Liver (tissue), 3 donors: ENCODE data around the gene TESMIN.

ENCODE experiments used
- GABPA ChIP-seq, 2 donors: IDR thresholded peaks in 1 of 2; conservative IDR thresholded peaks in 1 of 2; 2 replicates each; pipeline ENCODE4 v1.6.1; 2016; ENCODE audit warnings: antibody characterized with exemption in 2 of 2, mild to moderate bottlenecking in 1 of 2, moderate library complexity in 1 of 2
- RAD21 ChIP-seq, 2 donors: IDR thresholded peaks; 2 replicates each; pipeline ENCODE4 v1.6.1; 2016; ENCODE audit warnings: antibody characterized with exemption in 2 of 2, mild to moderate bottlenecking in 2 of 2
- TAF1 ChIP-seq: conservative IDR thresholded peaks from 2 replicates; pipeline ENCODE4 v1.6.1; 2016; ENCODE audit warnings: antibody characterized with exemption, mild to moderate bottlenecking
- TF ChIP-seq, protein P1 (sequence below): fragments of 150-350 bp; IDR thresholded peaks from 2 replicates; pipeline ENCODE4 v1.5.1; 2017; ENCODE audit warnings: improper control_type of control experiment, low read depth, low read length; ENCODE audit not compliant: missing input control
- TF ChIP-seq, protein P2 (sequence below): IDR thresholded peaks from 2 replicates; pipeline ENCODE4 v1.6.1; 2016; ENCODE audit warnings: antibody characterized with exemption
- donor health status: healthy.
- donor health status: healthy.

- TF ChIP-seq, protein P1, sequence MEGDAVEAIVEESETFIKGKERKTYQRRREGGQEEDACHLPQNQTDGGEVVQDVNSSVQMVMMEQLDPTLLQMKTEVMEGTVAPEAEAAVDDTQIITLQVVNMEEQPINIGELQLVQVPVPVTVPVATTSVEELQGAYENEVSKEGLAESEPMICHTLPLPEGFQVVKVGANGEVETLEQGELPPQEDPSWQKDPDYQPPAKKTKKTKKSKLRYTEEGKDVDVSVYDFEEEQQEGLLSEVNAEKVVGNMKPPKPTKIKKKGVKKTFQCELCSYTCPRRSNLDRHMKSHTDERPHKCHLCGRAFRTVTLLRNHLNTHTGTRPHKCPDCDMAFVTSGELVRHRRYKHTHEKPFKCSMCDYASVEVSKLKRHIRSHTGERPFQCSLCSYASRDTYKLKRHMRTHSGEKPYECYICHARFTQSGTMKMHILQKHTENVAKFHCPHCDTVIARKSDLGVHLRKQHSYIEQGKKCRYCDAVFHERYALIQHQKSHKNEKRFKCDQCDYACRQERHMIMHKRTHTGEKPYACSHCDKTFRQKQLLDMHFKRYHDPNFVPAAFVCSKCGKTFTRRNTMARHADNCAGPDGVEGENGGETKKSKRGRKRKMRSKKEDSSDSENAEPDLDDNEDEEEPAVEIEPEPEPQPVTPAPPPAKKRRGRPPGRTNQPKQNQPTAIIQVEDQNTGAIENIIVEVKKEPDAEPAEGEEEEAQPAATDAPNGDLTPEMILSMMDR, result no peak
- TF ChIP-seq GABPA (IDR thresholded peaks at IDR 0.05 in 1 of 2, conservative IDR thresholded peaks at IDR 0.05 in 1 of 2) (no peak), TAF1 (no peak), RAD21 (IDR thresholded peaks at IDR 0.05) (no peak)
- TF ChIP-seq, protein P2, sequence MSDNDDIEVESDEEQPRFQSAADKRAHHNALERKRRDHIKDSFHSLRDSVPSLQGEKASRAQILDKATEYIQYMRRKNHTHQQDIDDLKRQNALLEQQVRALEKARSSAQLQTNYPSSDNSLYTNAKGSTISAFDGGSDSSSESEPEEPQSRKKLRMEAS, result no peak
Observed at GRCh38 chr11:68773521-68774193, 22.3 kb upstream of the TESMIN start.
